Esophagus squamous epithelium (tissue), 5 donors: Measurements from ENCODE around the gene CANT1. TPM values are rescaled to one million over a fixed set of nuclear protein-coding genes. Genes with fewer than 3 reads are reported as not detected.

Experiments used
- DNase-seq: peaks from one replicate; lab custom pipeline; 2025; lab: John Stamatoyannopoulos, UW
- H3K27ac ChIP-seq, 4 donors: fragments of 200-600 bp; sonication (generic); one replicate each; pipeline ENCODE4 v1.5.1; 2016 to 2019; ENCODE audit warnings: mild to moderate bottlenecking in 1 of 4
- H3K27me3 ChIP-seq, 4 donors: fragments of 200-600 bp; sonication (generic); 1 replicate in 3 of 4; 2 replicates in 1 of 4; pipeline versions ENCODE4 v1.5.1 to v1.6.0; 2017 to 2021; ENCODE audit warnings: antibody characterized with exemption in 1 of 4
- H3K36me3 ChIP-seq, 3 donors: fragments of 200-600 bp; sonication (generic); one replicate each; pipeline ENCODE4 v1.5.1; 2016 to 2019
- H3K4me1 ChIP-seq, 3 donors: fragments of 200-600 bp; sonication (generic); one replicate each; pipeline ENCODE4 v1.5.1; 2017 to 2019
- H3K4me3 ChIP-seq, 4 donors: fragments of 200-600 bp; sonication (generic); 1 replicate in 3 of 4; 2 replicates in 1 of 4; pipeline ENCODE4 v1.5.1; 2016 to 2019; ENCODE audit warnings: mild to moderate bottlenecking in 2 of 4, moderate library complexity in 1 of 4
- H3K9me3 ChIP-seq, 3 donors: fragments of 200-600 bp; sonication (generic); one replicate each; pipeline ENCODE4 v1.5.1; 2016 to 2019
- POLR2A ChIP-seq, 4 donors: fragments of 450-650 bp; IDR thresholded peaks; one replicate each; pipeline ENCODE4 v1.6.1; 2017; ENCODE audit warnings: antibody characterized with exemption in 4 of 4, mild to moderate bottlenecking in 4 of 4, moderate library complexity in 3 of 4
- WGBS, 2 donors: methylation state at CpG; one replicate each; pipeline ENCODE4 v1.1.5; 2018; 5-methylcytosine and 5-hydroxymethylcytosine counted together
- intact Hi-C: fragments of 100-400 bp; cut with DNase I; formaldehyde crosslinking; loops from one replicate; pipeline ENCODE4 v1.15.0; 2022
- total RNA-seq, 4 donors: library from RNA; depleted of rRNA; stranded (reverse); fragments of >200 nt; gene quantifications; one replicate each; pipeline ENCODE4 v1.1.0, GENCODE V29; 2016
- TF ChIP-seq, protein P1 (sequence below), 6 experiments: fragments of 450-650 bp in 4 of 6; fragments of 200-600 bp in 2 of 6; sonication (generic) in 2 of 6; IDR thresholded peaks; one replicate each; pipeline ENCODE4 v1.5.1; 2016 to 2019; ENCODE audit warnings: antibody characterized with exemption in 6 of 6, mild to moderate bottlenecking in 4 of 6, moderate library complexity in 4 of 6
- donor health status: DM: yes; HTN: yes; CAD: no.

CANT1 gene
- total RNA-seq, 4 donors from 2014 or later: 36.2 to 58.8 (median 38.3) TPM

DNA sequence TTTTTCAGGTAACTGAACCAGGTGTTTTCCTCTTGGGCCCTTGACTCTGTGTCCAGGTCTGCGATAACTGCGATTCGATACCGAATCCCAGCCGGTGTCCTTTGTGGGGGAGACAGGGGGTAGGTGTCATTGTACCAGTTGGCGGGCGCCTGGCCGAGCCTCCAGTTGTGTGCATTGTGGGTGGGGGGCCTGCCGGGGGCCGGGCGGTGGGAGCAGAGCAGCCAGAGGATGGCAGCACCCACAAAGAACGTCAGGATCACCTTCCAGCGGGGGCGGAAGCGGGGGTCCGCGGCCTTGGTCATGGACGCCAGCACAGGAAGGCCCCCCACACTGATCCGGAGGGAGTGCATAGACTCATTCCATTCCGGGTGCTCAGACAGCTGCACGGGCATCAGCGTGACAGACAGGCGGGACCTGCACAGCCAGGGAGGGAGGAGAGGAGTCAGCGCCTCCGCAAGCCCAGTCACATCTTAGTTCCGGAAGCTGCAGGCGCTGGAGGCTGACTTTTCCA, 12.3 kb downstream of the CANT1 start:
- no peaks in the 10 kb centered on the region for H3K27me3 ChIP-seq
- intact Hi-C loops: no loop called here
- H3K4me1 ChIP-seq: peaks cover 14 to 49% (median 29%) of the 10 kb centered on the region in 3 donors
- H3K36me3 ChIP-seq: peaks cover 21 to 97% (median 21%) of the 10 kb centered on the region in 3 donors
- no peak for TF ChIP-seq POLR2A (IDR thresholded peaks at IDR 0.05)
- H3K4me3 ChIP-seq: no peak overlapping the region
- peak overlapping the region in 3 of 4 donors; percentile 2 to 66 (median 40) for H3K27ac ChIP-seq
- WGBS, 2 donors: 59 to 90% methylated on average over 13 to 19 of the region's 27 CpGs
- H3K9me3 ChIP-seq: no peaks in the 10 kb centered on the region
- no peak for DNase-seq

DNA sequence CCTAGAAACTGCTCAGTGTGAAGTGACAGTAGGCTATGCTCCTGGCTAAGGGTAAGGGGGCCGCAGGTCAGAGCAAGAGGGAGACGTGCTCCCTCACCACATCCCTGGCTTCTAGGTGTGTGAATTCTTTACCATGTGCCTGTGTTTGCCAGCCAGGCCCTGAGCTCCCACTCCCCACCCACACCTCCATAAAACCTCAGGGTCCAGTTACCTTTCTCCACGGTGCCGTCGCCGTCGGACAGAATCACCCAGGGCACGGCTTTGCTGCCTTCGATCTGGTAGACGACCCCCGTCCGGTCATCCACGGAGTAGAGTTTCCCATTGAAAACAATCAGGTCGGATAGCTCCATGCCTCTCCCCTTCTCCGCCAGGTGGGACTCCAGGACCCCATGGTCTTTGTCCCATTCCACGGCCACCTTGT, 12.8 kb downstream of the CANT1 start:
- Histone ChIP-seq H3K4me3 (no peak overlapping the region), H3K27me3 (no peaks in the 10 kb centered on the region), H3K27ac (peak overlapping the region; percentile 11 to 76 (median 46)), H3K36me3 (peaks cover 25 to 99% (median 26%) of the 10 kb centered on the region in 3 donors), H3K4me1 (peaks cover 14 to 49% (median 29%) of the 10 kb centered on the region in 3 donors), H3K9me3 (no peaks in the 10 kb centered on the region)
- TF ChIP-seq, protein P1, sequence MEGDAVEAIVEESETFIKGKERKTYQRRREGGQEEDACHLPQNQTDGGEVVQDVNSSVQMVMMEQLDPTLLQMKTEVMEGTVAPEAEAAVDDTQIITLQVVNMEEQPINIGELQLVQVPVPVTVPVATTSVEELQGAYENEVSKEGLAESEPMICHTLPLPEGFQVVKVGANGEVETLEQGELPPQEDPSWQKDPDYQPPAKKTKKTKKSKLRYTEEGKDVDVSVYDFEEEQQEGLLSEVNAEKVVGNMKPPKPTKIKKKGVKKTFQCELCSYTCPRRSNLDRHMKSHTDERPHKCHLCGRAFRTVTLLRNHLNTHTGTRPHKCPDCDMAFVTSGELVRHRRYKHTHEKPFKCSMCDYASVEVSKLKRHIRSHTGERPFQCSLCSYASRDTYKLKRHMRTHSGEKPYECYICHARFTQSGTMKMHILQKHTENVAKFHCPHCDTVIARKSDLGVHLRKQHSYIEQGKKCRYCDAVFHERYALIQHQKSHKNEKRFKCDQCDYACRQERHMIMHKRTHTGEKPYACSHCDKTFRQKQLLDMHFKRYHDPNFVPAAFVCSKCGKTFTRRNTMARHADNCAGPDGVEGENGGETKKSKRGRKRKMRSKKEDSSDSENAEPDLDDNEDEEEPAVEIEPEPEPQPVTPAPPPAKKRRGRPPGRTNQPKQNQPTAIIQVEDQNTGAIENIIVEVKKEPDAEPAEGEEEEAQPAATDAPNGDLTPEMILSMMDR (IDR thresholded peaks at IDR 0.05): no peak
- TF ChIP-seq POLR2A (IDR thresholded peaks at IDR 0.05): no peak
- no peak for DNase-seq
- WGBS, 2 donors: 87 to 90% methylated on average over 10 to 16 of the region's 16 CpGs
- intact Hi-C loops: no loop called here

- intact Hi-C loops: no loop called here
- Histone ChIP-seq H3K9me3 (no peaks in the 10 kb centered on the region), H3K4me1 (peaks cover 14 to 49% (median 29%) of the 10 kb centered on the region in 3 donors), H3K27ac (peak overlapping the region; percentile 11 to 76 (median 46)), H3K27me3 (no peaks in the 10 kb centered on the region), H3K4me3 (no peak overlapping the region), H3K36me3 (peaks cover 32 to 99% (median 34%) of the 10 kb centered on the region in 3 donors)
- TF ChIP-seq, protein P1 (IDR thresholded peaks at IDR 0.05): no peak
- TF ChIP-seq POLR2A (IDR thresholded peaks at IDR 0.05): no peak
- WGBS, 2 donors: 73% methylated on average over 4 to 7 of the region's 18 CpGs
- DNase-seq: no peak
Observed at GRCh38 chr17:78995761-78996451, 13.7 kb downstream of the CANT1 start.

DNA sequence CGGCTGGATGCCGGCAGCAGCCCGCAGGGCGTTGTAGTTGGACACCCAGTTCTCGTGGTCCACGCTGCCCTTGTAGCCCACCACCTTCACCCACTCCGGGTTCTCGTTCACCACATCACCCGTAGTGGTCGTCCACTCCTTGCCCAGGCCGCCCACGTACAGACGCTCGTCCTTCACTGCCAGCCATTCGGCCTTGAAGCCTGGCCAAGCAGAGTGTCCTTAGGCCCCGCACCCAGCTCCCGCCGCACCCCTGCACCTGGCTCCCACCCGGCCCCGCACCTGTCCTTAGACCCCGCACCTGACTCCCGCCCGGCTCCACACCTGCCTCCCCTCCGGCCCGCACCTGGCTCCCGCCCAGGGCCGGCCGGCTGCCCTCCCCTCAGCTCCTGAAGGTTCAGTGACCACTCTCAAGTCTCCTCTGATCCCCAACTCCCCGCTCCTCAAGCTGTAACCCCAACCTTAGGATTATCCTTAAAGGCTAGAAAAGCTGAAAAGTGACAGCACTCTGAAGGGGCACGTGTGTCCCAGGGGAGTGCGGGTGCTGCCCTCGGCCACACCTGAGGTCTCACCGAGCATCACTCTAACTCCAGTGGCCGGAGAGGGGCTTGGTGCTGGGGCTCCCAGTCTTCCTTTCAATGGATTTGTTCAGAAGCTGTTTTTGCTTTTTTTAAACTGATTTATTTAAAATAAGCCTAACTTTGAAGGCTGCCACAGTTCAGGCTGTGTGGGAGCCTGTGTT, 14.4 kb downstream of the CANT1 start:
- no peaks in the 10 kb centered on the region for H3K9me3 ChIP-seq
- H3K36me3 ChIP-seq: peaks cover 35 to 99% (median 38%) of the 10 kb centered on the region in 3 donors
- H3K27me3 ChIP-seq: no peaks in the 10 kb centered on the region
- peaks cover 14 to 49% (median 29%) of the 10 kb centered on the region in 3 donors for H3K4me1 ChIP-seq
- intact Hi-C loops: no loop called here
- H3K4me3 ChIP-seq: no peak overlapping the region
- DNase-seq: no peak
- WGBS, 2 donors: 96 to 97% methylated on average over 26 to 28 of the region's 34 CpGs
- no peak for TF ChIP-seq POLR2A (IDR thresholded peaks at IDR 0.05)
- TF ChIP-seq, protein P1 (IDR thresholded peaks at IDR 0.05): no peak
- H3K27ac ChIP-seq: peak overlapping the region in 2 of 4 donors; percentile 66 to 76

- no peak for DNase-seq
- intact Hi-C loops: no loop called here
- no peaks in the 10 kb centered on the region for H3K9me3 ChIP-seq
- peaks cover 14 to 48% (median 29%) of the 10 kb centered on the region in 3 donors for H3K4me1 ChIP-seq
- peaks cover 32 to 99% (median 38%) of the 10 kb centered on the region in 3 donors for H3K36me3 ChIP-seq
- H3K27ac ChIP-seq: no peak overlapping the region
- WGBS, 2 donors: 83 to 88% methylated on average over 4 to 10 of the region's 22 CpGs
- H3K27me3 ChIP-seq: no peaks in the 10 kb centered on the region
- no peak for TF ChIP-seq POLR2A (IDR thresholded peaks at IDR 0.05)
- TF ChIP-seq, protein P1 (IDR thresholded peaks at IDR 0.05): no peak
- H3K4me3 ChIP-seq: no peak overlapping the region
Observed at GRCh38 chr17:78993981-78994671, 15.4 kb downstream of the CANT1 start.
